Trophoblast cell (in vitro differentiated cells and primary cell): Measurements from ENCODE around the gene COQ7.

ENCODE experiments used
- DNase-seq, 2 donors: peaks; one replicate each; pipeline ENCODE4 v3.0.0-alpha.2; 2016
- H2AFZ ChIP-seq: 2 replicates; pipeline ENCODE4 v1.6.1; 2013; ENCODE audit warnings: low read length, moderate library complexity, mild to moderate bottlenecking; ENCODE audit not compliant: insufficient read depth, poor library complexity
- H2AK5ac ChIP-seq: 2 replicates; pipeline ENCODE4 v1.6.1; 2013; ENCODE audit warnings: mild to moderate bottlenecking, low read length
- H2BK120ac ChIP-seq: 2 replicates; pipeline ENCODE4 v1.6.1; 2013; ENCODE audit warnings: low read length, mild to moderate bottlenecking, moderate library complexity; ENCODE audit not compliant: insufficient read depth, poor library complexity
- H2BK12ac ChIP-seq: 2 replicates; pipeline ENCODE4 v1.6.1; 2013; ENCODE audit warnings: mild to moderate bottlenecking, low read length, moderate library complexity
- H2BK5ac ChIP-seq: 2 replicates; pipeline ENCODE4 v1.6.1; 2013; ENCODE audit warnings: low read length, low read depth, moderate library complexity, mild to moderate bottlenecking; ENCODE audit not compliant: poor library complexity
- H3K14ac ChIP-seq: 2 replicates; pipeline ENCODE4 v1.6.1; 2013; ENCODE audit warnings: mild to moderate bottlenecking, low read length
- H3K18ac ChIP-seq: 2 replicates; pipeline ENCODE4 v1.6.1; 2013; ENCODE audit warnings: mild to moderate bottlenecking, low read length
- H3K23ac ChIP-seq: 2 replicates; pipeline ENCODE4 v1.6.1; 2013; ENCODE audit warnings: low read length
- H3K27ac ChIP-seq: 2 replicates; pipeline ENCODE4 v1.5.1; 2013; ENCODE audit warnings: low read depth, mild to moderate bottlenecking, inconsistent platforms, low read length, moderate library complexity
- H3K27me3 ChIP-seq: 2 replicates; pipeline ENCODE4 v1.6.1; 2013; ENCODE audit warnings: inconsistent platforms, mild to moderate bottlenecking, low read length, moderate library complexity; ENCODE audit not compliant: insufficient read depth
- H3K36me3 ChIP-seq, 2 experiments: 1 replicate in 1 of 2; 2 replicates in 1 of 2; pipeline ENCODE4 v1.6.1; 2013; ENCODE audit warnings: low read length in 2 of 2, mild to moderate bottlenecking in 2 of 2, moderate library complexity in 1 of 2; ENCODE audit not compliant: insufficient read depth in 2 of 2, control insufficient read depth in 1 of 2
- H3K4ac ChIP-seq: 2 replicates; pipeline ENCODE4 v1.6.1; 2013; ENCODE audit warnings: low read depth, mild to moderate bottlenecking, low read length, moderate library complexity
- H3K4me1 ChIP-seq, 2 experiments: 1 replicate in 1 of 2; 2 replicates in 1 of 2; pipeline ENCODE4 v1.6.1; 2013; ENCODE audit warnings: low read length in 2 of 2, mild to moderate bottlenecking in 2 of 2, moderate library complexity in 1 of 2; ENCODE audit not compliant: insufficient read depth in 2 of 2, control insufficient read depth in 1 of 2
- H3K4me2 ChIP-seq: 2 replicates; pipeline ENCODE4 v1.6.1; 2013; ENCODE audit warnings: inconsistent platforms, mild to moderate bottlenecking, low read length, moderate library complexity
- H3K4me3 ChIP-seq: 2 replicates; pipeline ENCODE4 v1.5.1; 2013; ENCODE audit warnings: mild to moderate bottlenecking, low read depth, low read length, inconsistent platforms
- H3K79me1 ChIP-seq: one replicate; pipeline ENCODE4 v1.6.1; 2013; ENCODE audit warnings: low read length
- H3K79me2 ChIP-seq: 2 replicates; pipeline ENCODE4 v1.6.1; 2013; ENCODE audit warnings: low read length, mild to moderate bottlenecking; ENCODE audit not compliant: control insufficient read depth, insufficient read depth, poor library complexity
- H3K9ac ChIP-seq: 2 replicates; pipeline ENCODE4 v1.6.1; 2013; ENCODE audit warnings: mild to moderate bottlenecking, low read length
- H3K9me3 ChIP-seq: 2 replicates; pipeline ENCODE4 v1.6.1; 2013; ENCODE audit warnings: low read depth, mild to moderate bottlenecking, control low read depth, inconsistent platforms, low read length; ENCODE audit not compliant: insufficient read depth
- H4K12ac ChIP-seq: 2 replicates; pipeline ENCODE4 v1.6.1; 2013; ENCODE audit warnings: low read depth, mild to moderate bottlenecking, low read length, moderate library complexity
- H4K8ac ChIP-seq: 2 replicates; pipeline ENCODE4 v1.6.1; 2013; ENCODE audit warnings: low read depth, mild to moderate bottlenecking, low read length, moderate library complexity
- H4K91ac ChIP-seq: one replicate; pipeline ENCODE4 v1.6.1; 2013; ENCODE audit warnings: low read depth, mild to moderate bottlenecking, low read length, moderate library complexity
- WGBS: extraction: QIAGEN DNeasy Blood & Tissue Kit; methylation state at CpG from one replicate; pipeline ENCODE4 v1.1.7; 2013; ENCODE audit warnings: missing lambda C conversion rate; ENCODE audit not compliant: insufficient read length, insufficient coverage; ENCODE audit errors: extremely low coverage; 5-methylcytosine and 5-hydroxymethylcytosine counted together

The COQ7 gene

GRCh38 chr16:19068237-19068815 lies 912 bp downstream of the COQ7 start:
- Histone ChIP-seq H2BK12ac (no peak overlapping the region), H3K79me2 (no peaks in the 10 kb centered on the region), H3K23ac (no peak overlapping the region), H4K8ac (peak overlapping the region; percentile 92), H3K4me1 (peaks cover 0 to 2% of the 10 kb centered on the region in 2 experiments), H3K9ac (peak overlapping the region; percentile 2), H3K18ac (no peak overlapping the region), H2AFZ (peak overlapping the region; percentile 58), H3K9me3 (no peaks in the 10 kb centered on the region), H2BK120ac (no peak overlapping the region), H4K12ac (no peak overlapping the region), H3K4me3 (peak overlapping the region; percentile 83), H4K91ac (peak overlapping the region; percentile 21), H2BK5ac (no peak overlapping the region), H3K14ac (no peak overlapping the region), H3K27ac (no peak overlapping the region), H3K36me3 (peaks cover 0 to 3% of the 10 kb centered on the region in 2 experiments), H3K79me1 (peaks cover 4% of the 10 kb centered on the region), H3K4me2 (peak overlapping the region; percentile 94), H3K27me3 (no peaks in the 10 kb centered on the region), H2AK5ac (no peak overlapping the region), H3K4ac (no peak overlapping the region)
- WGBS = no CpG with 5 or more reads among the region's 19 CpGs
- no peak for DNase-seq

DNA sequence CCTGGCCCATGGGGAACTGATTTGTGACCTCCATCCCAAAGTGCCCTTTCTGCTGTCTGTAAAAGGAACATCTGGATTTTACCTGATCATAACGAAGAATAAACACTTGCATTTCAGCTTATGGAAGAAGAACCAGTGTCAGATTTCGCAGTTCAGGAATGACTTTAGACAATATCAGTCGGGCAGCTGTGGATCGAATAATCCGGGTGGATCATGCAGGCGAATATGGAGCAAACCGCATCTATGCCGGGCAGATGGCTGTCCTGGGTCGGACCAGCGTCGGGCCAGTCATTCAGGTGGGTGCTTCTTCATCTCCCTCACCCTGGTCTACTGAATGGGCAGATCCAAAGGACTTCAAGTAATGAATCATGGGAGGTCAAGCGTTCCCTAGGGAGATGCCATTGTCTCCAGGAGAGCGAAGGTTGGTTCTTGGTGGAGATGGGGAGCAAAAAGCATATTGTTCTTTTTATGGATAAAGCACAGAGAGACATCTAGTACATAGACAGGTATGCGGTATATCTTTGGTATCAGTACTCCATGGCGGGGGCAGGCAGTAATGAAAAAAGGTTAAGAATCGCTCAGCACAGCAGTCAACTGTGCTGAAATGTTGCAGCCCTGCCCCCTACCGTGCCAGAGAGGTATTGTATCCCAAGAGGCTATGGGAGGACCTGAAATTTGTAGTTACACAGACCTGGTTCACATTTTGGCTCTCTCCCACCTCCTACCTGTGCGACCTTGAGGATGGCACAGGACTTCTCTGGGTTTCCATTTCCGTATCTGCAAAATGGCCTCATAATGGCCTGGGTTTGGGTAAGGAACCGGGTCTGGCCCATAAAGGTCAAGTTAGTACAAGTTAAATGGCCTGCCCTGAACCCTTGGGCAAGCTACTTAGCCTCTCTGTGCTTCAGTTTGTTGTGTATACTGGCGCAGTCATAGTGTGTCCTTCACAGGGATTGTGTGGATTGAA lies 4.7 kb downstream of the COQ7 start:
- Histone ChIP-seq H3K18ac (no peak overlapping the region), H3K79me2 (no peaks in the 10 kb centered on the region), H2AFZ (no peak overlapping the region), H4K12ac (no peak overlapping the region), H3K4ac (no peak overlapping the region), H3K4me3 (no peak overlapping the region), H3K27me3 (no peaks in the 10 kb centered on the region), H2AK5ac (no peak overlapping the region), H4K91ac (no peak overlapping the region), H3K9ac (no peak overlapping the region), H2BK120ac (no peak overlapping the region), H3K36me3 (peaks cover 0 to 10% of the 10 kb centered on the region in 2 experiments), H4K8ac (no peak overlapping the region), H3K4me1 (peaks cover 0 to 2% of the 10 kb centered on the region in 2 experiments), H2BK12ac (no peak overlapping the region), H3K23ac (no peak overlapping the region), H3K14ac (no peak overlapping the region), H3K27ac (no peak overlapping the region), H3K4me2 (no peak overlapping the region), H2BK5ac (no peak overlapping the region), H3K9me3 (no peaks in the 10 kb centered on the region), H3K79me1 (peaks cover 4% of the 10 kb centered on the region)
- DNase-seq = peak; percentile 65 to 85
- WGBS = no CpG with 5 or more reads among the region's 21 CpGs

GRCh38 chr16:19073344-19073743 lies 5.9 kb downstream of the COQ7 start:
- H2AK5ac ChIP-seq = no peak overlapping the region
- H2BK120ac ChIP-seq = no peak overlapping the region
- no peaks in the 10 kb centered on the region for H3K79me2 ChIP-seq
- no peak overlapping the region for H2AFZ ChIP-seq
- no peak overlapping the region for H4K91ac ChIP-seq
- no peak overlapping the region for H4K12ac ChIP-seq
- no peaks in the 10 kb centered on the region for H3K79me1 ChIP-seq
- peaks cover 0 to 11% of the 10 kb centered on the region in 2 experiments for H3K36me3 ChIP-seq
- no peak overlapping the region for H2BK12ac ChIP-seq
- DNase-seq = no peak
- no peak overlapping the region for H3K9ac ChIP-seq
- no peak overlapping the region for H3K14ac ChIP-seq
- H3K27me3 ChIP-seq = no peaks in the 10 kb centered on the region
- no peaks in the 10 kb centered on the region for H3K4me1 ChIP-seq
- H3K23ac ChIP-seq = no peak overlapping the region
- no CpG with 5 or more reads among the region's 3 CpGs for WGBS
- H3K4me2 ChIP-seq = no peak overlapping the region
- no peak overlapping the region for H3K27ac ChIP-seq
- H3K18ac ChIP-seq = no peak overlapping the region
- H3K9me3 ChIP-seq = no peaks in the 10 kb centered on the region
- no peak overlapping the region for H3K4ac ChIP-seq
- no peak overlapping the region for H4K8ac ChIP-seq
- no peak overlapping the region for H3K4me3 ChIP-seq
- no peak overlapping the region for H2BK5ac ChIP-seq

- no peak overlapping the region for H3K4me2 ChIP-seq
- peaks cover 2 to 13% of the 10 kb centered on the region in 2 experiments for H3K36me3 ChIP-seq
- DNase-seq = no peak
- no peaks in the 10 kb centered on the region for H3K27me3 ChIP-seq
- H3K79me1 ChIP-seq = no peaks in the 10 kb centered on the region
- H3K27ac ChIP-seq = no peak overlapping the region
- no peak overlapping the region for H3K4me3 ChIP-seq
- H2AK5ac ChIP-seq = no peak overlapping the region
- no CpG with 5 or more reads among the region's 7 CpGs for WGBS
- no peak overlapping the region for H4K91ac ChIP-seq
- H2BK5ac ChIP-seq = no peak overlapping the region
- H2BK120ac ChIP-seq = no peak overlapping the region
- H3K9me3 ChIP-seq = no peaks in the 10 kb centered on the region
- no peaks in the 10 kb centered on the region for H3K79me2 ChIP-seq
- H4K8ac ChIP-seq = no peak overlapping the region
- H3K18ac ChIP-seq = no peak overlapping the region
- no peak overlapping the region for H3K4ac ChIP-seq
- no peak overlapping the region for H2AFZ ChIP-seq
- no peak overlapping the region for H3K9ac ChIP-seq
- no peak overlapping the region for H3K23ac ChIP-seq
- H2BK12ac ChIP-seq = no peak overlapping the region
- H3K14ac ChIP-seq = no peak overlapping the region
- H3K4me1 ChIP-seq = no peaks in the 10 kb centered on the region
- H4K12ac ChIP-seq = no peak overlapping the region
Measured at GRCh38 chr16:19073863-19074262, 6.4 kb downstream of the COQ7 start.
